VCaP (cell line): Measurements from ENCODE around the gene SPRYD3.

Source experiments
- H3K27ac ChIP-seq: fragments of 450-650 bp; 2 replicates; pipeline ENCODE4 v1.5.1; 2017
- TF ChIP-seq, protein P1 (sequence below): fragments of 450-650 bp; conservative IDR thresholded peaks from 2 replicates; pipeline ENCODE4 v1.5.1; 2017; ENCODE audit warnings: mild to moderate bottlenecking, moderate library complexity

Gene SPRYD3

DNA sequence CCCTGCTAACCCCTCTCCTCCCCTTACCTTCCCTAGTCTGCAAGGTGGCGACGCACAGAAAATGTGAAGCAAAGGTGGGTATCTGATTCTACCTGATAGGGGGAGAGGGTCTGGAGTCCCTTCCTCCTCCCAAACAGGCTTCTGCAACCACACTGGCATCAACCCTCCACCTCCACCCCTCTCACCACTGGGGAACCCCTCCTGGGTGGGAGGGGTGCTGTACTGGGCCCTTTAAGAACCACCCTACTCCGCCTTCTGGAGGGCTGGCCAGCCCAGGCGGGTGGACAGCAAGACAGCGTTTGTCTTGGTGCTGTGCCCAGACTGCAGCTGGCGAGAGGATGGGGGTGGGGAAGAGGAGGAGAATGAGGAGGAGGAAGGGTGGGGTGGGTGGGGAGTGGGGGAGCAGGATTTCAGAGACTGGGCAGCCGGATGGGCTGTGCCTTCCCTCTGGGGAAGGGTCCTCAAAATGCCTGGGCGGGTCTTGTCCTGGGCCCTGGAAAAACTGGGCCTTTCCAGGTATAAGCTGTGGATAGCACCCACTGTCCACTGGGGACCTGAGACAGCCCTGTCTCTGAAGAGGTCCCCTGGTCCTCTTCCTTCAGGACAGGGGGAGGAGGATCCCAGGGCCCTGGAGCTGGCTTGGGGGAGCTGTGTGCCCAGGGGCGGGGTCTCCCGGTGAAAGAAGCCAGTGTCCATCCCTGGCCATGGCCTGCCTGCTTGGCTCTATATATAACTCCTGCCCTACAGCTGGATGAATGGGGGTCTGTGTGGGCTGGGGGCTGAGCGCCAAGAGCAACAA, 26.6 kb downstream of the SPRYD3 start:
- peak overlapping the region; percentile 95 for H3K27ac ChIP-seq
- TF ChIP-seq, protein P1, sequence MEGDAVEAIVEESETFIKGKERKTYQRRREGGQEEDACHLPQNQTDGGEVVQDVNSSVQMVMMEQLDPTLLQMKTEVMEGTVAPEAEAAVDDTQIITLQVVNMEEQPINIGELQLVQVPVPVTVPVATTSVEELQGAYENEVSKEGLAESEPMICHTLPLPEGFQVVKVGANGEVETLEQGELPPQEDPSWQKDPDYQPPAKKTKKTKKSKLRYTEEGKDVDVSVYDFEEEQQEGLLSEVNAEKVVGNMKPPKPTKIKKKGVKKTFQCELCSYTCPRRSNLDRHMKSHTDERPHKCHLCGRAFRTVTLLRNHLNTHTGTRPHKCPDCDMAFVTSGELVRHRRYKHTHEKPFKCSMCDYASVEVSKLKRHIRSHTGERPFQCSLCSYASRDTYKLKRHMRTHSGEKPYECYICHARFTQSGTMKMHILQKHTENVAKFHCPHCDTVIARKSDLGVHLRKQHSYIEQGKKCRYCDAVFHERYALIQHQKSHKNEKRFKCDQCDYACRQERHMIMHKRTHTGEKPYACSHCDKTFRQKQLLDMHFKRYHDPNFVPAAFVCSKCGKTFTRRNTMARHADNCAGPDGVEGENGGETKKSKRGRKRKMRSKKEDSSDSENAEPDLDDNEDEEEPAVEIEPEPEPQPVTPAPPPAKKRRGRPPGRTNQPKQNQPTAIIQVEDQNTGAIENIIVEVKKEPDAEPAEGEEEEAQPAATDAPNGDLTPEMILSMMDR = no peak

DNA sequence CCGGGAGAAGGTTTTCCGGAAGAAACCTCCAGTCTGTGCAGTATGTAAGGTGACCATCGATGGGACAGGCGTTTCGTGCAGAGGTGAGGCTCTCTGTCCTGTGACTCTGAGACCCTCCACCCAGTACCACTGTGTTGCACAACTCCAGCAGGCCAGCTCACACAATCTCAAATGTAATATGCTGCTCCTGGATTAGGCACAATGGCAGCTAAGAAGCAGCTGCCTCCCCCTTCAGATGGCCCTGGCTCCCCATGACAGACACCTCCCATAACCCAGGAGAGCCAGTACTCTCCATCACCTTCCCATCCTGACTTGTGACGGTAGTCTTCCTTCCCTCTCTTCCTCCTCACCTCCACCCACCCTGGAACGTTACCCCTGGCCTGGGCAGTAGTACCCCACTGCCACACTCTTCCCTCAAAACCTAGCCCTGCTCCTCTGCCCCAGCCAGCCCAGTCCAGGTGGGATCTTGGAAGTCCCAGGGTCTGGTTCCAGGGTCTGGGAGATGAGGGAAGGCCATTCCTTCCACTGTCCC, 27.2 kb downstream of the SPRYD3 start:
- TF ChIP-seq, protein P1 = no peak
- H3K27ac ChIP-seq = peak overlapping the region; percentile 95

DNA sequence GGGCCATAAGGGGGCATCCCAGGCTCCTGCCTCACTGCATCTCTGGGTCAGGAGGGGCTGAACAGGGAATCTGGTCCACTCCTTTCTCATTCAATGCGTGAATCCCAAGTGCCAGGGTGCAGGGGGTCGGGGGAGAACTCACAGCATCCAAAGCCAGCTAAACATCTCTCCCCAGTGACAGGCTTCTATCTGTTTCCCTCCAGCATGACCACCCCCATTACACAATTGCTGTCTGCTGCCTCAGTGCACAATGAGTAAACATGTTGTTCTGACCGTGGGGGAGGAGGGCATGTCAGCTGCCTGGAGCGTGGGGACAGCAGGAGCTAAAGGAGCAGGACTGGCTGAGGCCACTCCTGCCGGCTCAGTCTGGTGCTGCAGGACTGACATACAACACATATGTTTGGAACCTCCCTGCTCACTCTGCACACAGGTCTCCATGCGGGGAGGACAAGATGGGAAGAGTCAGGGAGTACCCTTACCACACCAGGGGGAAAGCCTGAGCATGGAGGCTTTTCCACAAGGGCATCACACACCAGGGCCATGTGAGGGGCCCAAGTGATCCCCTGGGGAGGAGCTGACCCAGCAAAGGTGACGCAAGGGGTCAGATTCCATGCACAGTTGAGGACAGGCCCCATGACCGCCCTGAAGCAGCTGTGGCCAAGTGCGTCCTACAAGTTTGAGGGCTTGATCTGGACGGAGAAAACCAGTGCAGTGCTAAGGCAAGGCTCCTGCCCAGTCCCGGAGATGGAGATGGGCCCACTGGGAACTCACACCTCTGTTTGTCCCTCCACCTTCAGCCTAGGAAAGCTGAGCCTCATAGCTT, 27.9 kb downstream of the SPRYD3 start:
- peak overlapping the region; percentile 95 for H3K27ac ChIP-seq
- TF ChIP-seq, protein P1 = no peak

DNA sequence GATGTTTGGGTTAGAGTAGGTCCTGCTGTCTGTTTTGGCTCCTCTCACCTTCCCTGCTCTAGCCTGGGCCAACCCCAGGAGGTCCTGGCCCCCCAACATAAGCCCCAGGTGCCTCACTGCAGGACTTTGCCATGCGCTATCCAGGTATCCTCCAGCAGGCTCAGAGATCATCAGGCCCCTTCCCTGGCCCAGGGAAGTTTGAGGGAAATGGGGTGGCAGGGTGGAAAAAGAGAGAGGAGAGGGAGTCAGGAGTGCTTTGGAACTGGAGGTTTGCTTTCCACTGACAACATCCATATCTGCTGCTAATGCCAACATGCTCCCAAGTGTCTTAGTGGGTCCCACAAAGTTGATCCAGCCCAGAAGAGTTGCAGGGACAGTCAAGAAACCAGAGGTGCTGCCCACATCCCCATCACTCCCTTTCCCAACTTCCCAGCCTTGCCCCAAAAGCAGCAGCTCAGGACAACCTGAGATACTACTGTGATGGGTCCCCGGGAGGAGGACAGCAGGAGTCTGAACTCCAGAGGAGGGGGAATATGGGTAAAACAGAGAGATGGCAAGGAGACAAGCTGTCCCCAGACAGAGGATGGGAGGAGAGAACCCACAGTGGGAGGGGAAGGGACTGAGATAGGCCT, 28.6 kb downstream of the SPRYD3 start:
- peak overlapping the region; percentile 95 for H3K27ac ChIP-seq
- TF ChIP-seq, protein P1 = no peak

DNA sequence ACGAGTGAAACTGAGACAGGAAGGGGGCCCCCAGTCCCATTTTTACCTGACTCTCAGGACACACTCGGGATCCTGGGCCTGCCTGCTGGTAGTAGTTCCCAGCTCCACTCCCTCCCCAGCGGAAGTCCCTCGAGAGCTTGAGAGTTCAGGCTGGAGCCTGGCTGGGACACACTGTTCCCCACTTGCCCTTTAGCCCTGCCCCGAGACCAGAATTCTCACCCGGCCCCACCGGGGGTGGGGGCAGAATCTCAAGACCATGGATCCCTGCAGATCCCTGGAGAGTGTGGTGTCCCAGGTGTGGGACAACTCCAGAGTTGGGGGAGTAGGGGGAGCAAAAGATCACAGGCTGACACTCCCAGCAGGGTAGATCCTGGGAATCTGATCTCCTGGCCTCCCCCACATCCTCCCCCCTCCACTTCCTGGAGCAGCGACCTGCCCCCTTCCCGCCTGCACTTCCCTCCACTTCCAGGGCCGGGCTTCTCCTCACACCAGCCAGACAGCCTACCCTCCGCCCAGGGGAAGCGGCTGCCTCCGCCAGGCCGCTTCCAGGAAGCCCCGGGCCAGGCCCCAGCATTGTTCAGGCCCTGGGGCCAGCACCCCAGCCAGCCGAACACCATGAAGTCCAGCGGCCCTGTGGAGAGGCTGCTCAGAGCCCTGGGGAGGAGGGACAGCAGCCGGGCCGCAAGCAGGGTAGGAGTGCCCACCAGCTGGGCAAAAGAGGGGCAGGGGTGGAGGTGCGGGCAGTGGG, 29.4 kb downstream of the SPRYD3 start, which contains the start of gene TNS2:
TSS of gene TNS2 (plus strand) at position 495 of the 748 bp plus-strand sequence. CDS start at position 616, 121 bp downstream.
- peak within 1 kb of the TSS; percentile 95 for H3K27ac ChIP-seq
- TF ChIP-seq, protein P1 = no peak

DNA sequence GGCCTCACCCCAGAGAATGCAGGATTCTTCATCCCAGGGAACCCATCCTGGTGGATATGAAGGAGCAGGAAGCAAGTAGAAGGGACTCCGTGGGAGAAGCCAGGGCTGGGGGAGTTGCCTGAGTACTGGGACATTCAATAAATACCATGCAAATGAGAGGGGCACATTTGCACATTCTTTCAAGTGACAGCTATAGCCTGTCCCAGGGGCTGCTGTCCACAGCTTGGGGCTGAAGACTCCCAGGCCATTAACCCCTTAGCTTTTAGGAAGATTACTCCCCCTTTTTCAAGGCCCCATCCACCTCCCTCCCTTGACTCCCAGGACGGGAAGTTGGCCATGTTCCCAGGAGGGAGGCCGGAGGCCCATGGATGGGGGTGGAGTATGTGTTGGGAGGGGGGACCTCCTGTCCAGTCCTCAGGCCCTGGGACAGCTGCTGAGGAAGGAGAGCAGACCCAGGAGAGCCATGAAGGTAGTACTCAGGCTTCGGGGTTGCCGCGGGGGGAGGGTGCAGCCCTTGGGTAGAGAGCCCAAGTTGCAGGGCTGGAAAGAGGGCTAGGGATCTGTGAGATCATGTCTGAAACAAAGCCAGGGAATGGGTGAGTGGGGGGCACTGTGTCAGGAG, 30.3 kb downstream of the SPRYD3 start:
- peak overlapping the region; percentile 95 for H3K27ac ChIP-seq
- TF ChIP-seq, protein P1 = peak; percentile 17; the same call in 1 of the 2 replicates
